ENCODE data around the gene CD81.

CD81 gene

GRCh38 chr11:2445746-2446551 is 68.8 kb downstream of the CD81 start:
- in situ Hi-C loops (cut with MboI; ENCODE audit: low pct_unique_long_range_greater_than_20kb, low sequenced_read_pairs, unreplicated experiment), result no loop called here
- TF ChIP-seq CTCF (IDR thresholded peaks at IDR 0.05; ENCODE audit: extremely low read depth, insufficient read depth, missing control alignments), result no peak
- peak; percentile 39 for DNase-seq (ENCODE audit: low spot score)

- no peak for TF ChIP-seq CTCF (IDR thresholded peaks at IDR 0.05; ENCODE audit: extremely low read depth, insufficient read depth, missing control alignments)
- in situ Hi-C loops (cut with MboI; ENCODE audit: low pct_unique_long_range_greater_than_20kb, low sequenced_read_pairs, unreplicated experiment), result no loop called here
- no peak for DNase-seq (ENCODE audit: low spot score)
These were observed 69.6 kb downstream of the CD81 start for GRCh38 chr11:2446590-2447252.
